Frontal cortex (tissue), 4 donors: ENCODE results near the gene TTN. TPM values are rescaled to one million over a fixed set of nuclear protein-coding genes. Genes with fewer than 3 reads are reported as not detected.

Experiments used
- DNase-seq, 2 donors: peaks; one replicate each; pipeline ENCODE4 v3.0.0; 2012; ENCODE audit warnings: low spot score in 2 of 2
- FAIRE-seq: peaks from 2 replicates; lab custom pipeline; 2012; peaks lifted over from hg19 to GRCh38; lab: Jason Lieb, UNC
- total RNA-seq: library from RNA; depleted of rRNA; stranded (reverse); fragments of >200 nt; gene quantifications from one replicate; pipeline ENCODE4 v1.2.3, GENCODE V29; 2014
- donor health status: control.
- donor health status: control.
- donor health status: control.

TTN gene
- total RNA-seq, 1 donor from 2014 or later: 1.6 TPM

DNA sequence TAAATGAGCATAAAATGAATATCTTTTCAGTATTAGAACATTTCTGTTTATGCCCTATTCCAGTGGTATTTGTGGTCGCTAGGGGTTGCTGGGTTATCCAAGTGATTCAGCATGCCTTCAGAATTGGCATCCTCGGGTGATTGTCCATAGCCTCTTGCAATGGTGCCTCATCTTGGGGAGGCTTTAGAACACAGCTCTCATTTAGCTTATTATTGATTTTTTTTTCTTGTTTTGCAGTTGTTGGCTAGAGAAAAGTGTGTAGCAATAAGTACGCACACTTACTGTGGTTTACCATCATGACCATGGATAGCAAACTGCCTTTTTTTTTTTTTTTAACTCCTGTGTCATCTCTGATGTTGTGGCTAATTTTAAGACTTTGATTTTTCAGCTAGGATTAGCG lies 293.3 kb downstream of the TTN start:
- no peak for FAIRE-seq
- DNase-seq: no peak

- no peak for FAIRE-seq
- no peak for DNase-seq
Measured at GRCh38 chr2:178512484-178512883, 294.7 kb downstream of the TTN start.

GRCh38 chr2:178510384-178510783 lies 296.8 kb downstream of the TTN start:
- no peak for FAIRE-seq
- no peak for DNase-seq

GRCh38 chr2:178508646-178509045 lies 298.6 kb downstream of the TTN start:
- no peak for FAIRE-seq
- no peak for DNase-seq

- DNase-seq (no peak), FAIRE-seq (no peak)
Measured at GRCh38 chr2:178506949-178507348, 300.3 kb downstream of the TTN start.

DNA sequence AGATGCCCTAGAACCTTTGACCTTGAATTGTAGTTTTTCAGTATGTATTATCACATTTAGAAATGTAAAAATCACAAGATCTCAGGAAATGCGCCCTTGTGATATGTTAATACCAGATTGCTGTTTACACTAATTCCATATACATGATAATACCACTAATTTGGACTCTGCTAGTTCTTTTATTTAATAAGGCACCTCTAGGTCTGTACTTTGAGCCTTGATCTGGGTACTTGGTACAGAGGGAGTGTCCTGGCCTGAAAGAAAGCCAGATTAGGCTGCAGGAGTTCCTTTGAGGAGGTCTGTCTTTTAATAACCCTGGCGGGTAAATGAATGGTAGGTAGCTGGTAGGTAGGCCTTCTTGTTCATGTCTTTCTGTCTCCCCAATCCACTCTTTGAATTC lies 300.7 kb downstream of the TTN start:
- DNase-seq (no peak), FAIRE-seq (no peak)

DNA sequence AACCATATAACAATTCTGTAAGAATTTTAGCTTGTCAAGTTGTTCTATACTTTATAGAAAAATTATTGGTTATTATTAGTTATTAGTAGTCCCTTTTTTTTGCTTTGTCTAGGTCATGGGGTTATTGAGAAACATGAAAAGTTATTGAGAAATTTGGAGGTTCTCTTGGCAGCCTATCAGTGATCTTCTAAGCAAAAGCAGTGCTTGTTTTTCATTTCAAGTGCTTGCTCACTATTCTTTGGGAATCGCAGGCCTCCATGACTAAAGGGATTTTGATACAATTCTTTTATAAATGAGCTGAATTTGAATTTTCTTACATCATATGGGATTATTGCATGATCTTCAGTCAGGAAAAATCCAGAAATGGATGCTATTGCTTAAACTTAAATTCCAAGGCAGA lies 301.1 kb downstream of the TTN start:
- no peak for FAIRE-seq
- DNase-seq: no peak

DNA sequence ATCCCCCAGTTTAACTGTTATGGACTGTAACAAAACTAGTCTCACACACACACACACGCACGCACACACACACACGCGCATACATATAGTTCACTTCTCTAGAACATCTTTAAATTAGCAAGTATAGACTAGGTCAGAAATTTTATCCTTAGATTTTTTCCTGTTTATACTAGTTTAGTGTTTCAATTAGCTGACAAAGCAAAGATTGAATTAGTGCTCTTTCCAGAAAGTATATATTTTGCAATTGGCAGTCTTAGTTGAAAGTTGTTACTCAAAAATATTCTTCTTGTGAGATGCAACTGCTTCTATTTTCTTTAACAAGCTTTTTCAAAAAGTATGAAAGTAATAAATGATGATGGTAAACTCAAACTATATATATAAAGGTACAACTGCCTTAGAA lies 304.5 kb downstream of the TTN start:
- no peak for DNase-seq
- FAIRE-seq: no peak

DNA sequence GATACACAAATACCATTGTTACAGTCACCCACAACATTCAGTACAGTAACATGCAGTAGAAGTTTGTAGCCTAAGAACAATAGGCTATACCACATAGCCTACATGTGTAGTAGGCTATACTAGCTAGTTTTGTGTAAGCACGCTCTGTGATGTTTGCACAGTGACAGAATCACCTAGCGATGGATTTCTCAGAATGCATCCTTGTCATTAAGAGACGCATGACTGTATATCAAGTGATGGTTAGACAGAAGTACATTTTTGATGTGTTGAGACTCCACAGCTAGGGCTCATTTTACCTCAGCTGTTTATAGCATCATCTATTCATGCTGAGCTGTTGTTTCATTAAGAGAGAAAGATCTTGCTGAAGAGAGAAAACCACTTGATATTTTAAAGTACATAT lies 307.6 kb downstream of the TTN start:
- DNase-seq (no peak), FAIRE-seq (no peak)

DNA sequence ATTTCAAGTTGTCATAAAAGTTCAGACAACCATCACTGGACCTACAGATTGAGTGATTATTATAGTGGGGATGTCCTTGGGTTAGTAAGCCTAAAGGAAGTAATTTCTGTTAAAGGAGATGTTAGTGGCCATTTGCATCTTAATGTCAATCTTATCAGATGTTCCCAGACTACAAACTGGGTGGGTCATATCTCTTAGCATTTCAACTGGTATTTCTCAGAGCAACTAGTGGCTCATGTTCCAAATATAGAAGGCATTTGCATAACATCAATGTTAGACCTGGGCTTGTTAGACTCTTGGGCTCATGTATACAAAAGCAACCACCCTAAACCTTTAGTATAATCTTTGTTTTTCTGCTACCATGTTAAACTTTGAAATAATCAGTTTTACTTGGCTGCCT lies 309.1 kb downstream of the TTN start:
- no peak for DNase-seq
- FAIRE-seq: no peak

DNA sequence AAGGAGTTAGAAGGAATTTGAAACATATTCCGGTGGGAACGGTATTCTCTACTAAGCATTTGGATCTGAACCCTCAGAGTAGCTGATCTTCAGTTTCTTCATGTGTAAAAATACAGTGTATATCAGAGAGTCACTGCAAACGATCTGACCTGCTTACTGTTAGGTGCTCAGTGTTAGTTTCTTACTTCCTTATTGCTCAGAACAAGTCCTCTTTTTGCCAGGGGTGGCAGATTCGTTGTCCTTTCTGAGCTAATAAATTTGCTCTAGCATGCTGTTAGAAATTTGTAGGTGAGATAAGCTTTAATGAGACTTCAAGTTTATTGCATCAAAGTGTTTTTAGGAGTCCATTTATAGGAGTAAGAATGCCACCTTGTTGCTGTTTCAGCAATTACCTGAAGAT lies 311.2 kb downstream of the TTN start:
- no peak for DNase-seq
- no peak for FAIRE-seq

DNA sequence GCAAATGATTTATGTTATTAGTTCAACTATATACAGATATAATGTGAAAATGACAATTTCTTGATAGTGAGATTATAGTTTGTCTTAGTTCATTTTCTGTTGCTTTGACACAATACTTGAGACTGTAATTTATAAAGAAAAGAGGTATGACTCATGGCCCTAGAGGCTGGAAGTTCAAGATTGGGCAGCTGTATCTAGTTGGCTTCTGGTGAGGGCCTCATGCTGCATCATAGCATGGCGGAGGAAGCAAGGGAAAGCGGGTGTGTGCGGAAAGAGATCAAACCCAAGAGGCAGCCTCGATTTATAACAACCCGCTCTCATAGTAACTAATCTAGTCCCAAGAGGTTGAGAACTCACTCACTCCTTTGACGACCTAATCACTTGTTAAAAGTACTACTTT lies 315.6 kb downstream of the TTN start:
- FAIRE-seq (no peak), DNase-seq (no peak)

- FAIRE-seq (no peak), DNase-seq (no peak)
Measured at GRCh38 chr2:178485356-178485755, 321.9 kb downstream of the TTN start.

GRCh38 chr2:178484245-178485041 lies 322.8 kb downstream of the TTN start:
- no peak for DNase-seq

GRCh38 chr2:178482437-178482836 lies 324.8 kb downstream of the TTN start:
- no peak for FAIRE-seq
- DNase-seq: no peak

More at GRCh38 chr2:178484245-178485041, 322.8 kb downstream of the TTN start:
- no peak for FAIRE-seq

DNA sequence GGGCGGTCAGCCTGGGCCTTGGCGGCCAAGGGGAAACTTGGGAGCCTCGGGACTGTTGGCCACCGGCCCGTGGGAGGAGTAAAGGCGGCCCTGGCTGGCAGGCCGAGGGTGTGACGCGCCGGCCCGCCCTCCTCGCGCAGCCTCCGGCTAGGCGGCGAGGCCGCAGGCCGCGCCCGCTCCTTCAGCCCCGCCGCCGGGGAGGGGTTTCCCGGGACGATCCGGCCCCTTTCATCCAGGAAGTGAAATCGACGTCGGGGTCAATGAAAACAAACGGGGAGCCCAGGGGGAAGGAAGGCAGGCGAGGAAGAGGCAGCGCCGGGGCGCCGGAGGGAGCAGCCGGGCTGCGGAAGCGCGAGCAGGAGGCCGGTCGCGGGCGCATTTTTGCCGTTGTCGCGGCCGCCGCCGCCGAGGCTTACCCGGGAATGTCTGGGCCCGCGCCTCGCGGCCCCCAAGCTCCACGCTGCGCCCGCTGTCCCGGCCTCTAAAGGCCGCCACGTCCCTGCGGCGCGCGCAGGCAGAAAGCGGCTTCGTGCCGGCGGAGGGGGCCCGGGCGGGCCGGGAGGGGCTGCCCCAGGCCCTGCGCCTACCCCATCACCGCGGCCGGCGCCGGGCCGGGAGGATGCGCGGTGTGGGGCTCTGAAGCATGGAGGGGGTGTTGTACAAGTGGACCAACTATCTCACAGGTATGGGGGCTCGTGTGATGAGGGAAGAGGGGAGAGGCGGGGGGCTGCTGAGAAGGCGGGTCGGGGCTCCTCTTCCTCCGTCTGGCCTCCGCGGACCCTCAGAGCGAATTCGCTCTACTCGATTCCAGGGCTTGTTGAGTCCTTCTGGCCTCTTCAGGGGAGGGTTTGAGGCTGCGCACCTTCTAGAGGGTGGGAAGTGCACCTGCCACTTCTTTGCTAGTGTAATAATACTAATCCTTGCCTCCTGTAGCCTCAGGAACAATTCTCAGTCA lies 326.7 kb downstream of the TTN start, which contains the start of gene PLEKHA3:
Gene PLEKHA3 (plus strand): TSS at position 231 of the 955 bp plus-strand sequence. CDS start 413 bp downstream, at position 644.
- DNase-seq: peak; percentile 91 to 94
- FAIRE-seq: no peak

DNA sequence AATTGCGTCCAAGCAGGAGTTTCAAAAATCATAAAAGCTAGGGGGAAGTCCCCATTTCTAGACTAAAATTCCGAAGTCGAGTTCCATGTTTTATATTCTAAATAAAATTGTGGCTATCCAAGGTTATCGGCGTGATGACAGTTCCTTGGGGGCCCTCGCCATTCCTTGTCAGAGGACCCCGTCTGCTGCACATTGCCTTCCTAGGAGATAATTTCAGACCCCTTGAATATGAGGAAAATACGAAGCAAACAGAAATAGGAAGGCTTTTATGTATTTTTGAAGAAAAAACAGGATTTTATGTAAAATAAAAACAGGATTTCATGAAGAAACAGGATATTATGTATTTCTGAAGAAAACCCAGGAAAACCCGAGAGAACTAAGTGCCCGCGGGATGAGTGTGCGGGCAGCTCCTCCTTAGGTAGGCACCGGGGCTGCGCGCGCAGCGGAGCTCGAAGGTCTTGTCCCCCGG lies 327.4 kb downstream of the TTN start:
- FAIRE-seq: no peak
- peak in 1 of 2 donors; percentile 23 for DNase-seq

GRCh38 chr2:178479275-178479616 lies 328.0 kb downstream of the TTN start:
- no peak for FAIRE-seq
- DNase-seq: peak in 1 of 2 donors; percentile 23

DNA sequence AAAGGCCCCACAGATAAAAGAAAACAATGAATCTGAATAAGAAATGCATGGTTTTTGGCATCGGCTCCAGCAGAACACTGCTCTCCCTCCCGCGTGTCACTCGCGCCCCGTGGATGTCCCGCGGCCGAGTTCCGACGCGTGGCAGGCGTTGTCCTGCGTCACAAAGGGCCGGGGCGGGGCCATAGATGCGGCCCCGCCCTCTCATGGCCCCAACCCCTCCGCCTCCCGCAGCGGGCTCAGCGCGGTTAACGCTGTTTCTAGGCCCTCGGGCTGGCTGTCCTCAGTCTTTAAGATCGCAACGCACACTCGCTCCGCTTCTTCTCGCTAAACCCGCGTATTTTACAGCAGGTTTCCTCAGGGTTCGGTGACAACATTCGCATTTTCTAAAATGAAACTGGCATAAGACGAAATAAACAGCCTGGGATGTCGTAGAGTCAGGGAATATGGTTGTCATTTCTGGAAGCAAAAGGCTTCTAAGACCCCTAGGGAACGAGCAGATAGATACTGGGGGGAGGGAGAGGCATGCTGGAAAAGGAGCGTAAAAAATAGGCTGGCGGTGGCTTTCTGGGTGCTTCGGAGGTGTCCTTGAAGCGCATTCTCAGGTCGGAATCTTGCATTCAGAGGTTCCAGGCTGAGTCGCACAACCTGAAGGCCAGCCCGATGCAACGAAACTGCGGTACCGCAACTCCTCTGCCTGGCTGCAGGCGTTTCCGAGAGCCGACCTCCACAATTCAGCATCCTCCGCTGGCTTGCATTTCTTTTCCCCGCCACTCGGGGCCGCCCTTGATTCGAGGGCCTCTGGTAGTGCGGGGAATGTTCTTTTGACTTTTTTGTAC lies 328.6 kb downstream of the TTN start, which contains the start of gene FKBP7:
Gene FKBP7 (minus strand): TSS at position 162 of the 836 bp plus-strand sequence. CDS start 101 bp downstream, at position 61.
- DNase-seq (peak; percentile 80 to 81), FAIRE-seq (no peak)

DNA sequence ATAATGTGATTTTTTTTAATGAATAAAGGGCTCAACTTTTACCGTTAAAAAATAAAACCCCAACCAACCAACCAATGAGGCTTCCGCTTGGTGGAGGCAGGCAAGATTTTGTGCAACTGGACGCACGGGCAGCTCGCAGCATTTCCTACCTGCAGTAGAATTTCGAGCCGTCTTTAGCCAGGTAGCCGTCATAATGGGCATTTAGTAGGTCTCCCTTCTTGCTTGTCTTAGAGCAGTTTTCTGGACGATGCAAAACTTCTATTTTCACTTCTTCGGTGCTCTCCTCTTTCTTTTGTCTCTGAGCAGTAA lies 329.1 kb downstream of the TTN start:
- no peak for FAIRE-seq
- DNase-seq: no peak
